ENCODE measurements around the gene TUBA4B. TPM values are rescaled to one million over a fixed set of nuclear protein-coding genes. Genes with fewer than 3 reads are reported as not detected.
A peak's percentile ranks its signal among the peaks of the same experiment; 100 is the strongest.

TUBA4B gene
- total and polyA plus RNA-seq, 2 donors (not counting 3 experiments of a cell fraction or from before 2014, with no cell fraction given), result not detected

GRCh38 chr2:219278655-219279150 lies 25.7 kb downstream of the TUBA4B start:
- DNase-seq (ENCODE audit: low read depth, low spot score), result no peak
- no peak for FAIRE-seq
- ChIA-PET POLR2A (interaction anchor here (0.6 to 1.9 kb wide), 5 partner anchors 24 to 109 kb away, joined by 3 to 6 read pairs (median 3); partner anchors contain the start of genes DNPEP, GLB1L and STK16), CTCF (interaction anchor here (0.6 to 12.6 kb wide), 19 partner anchors 10 to 299 kb away, joined by 3 to 253 read pairs (median 4); partner anchors contain the start of genes ABCB6, ANKZF1, ATG9A and CNPPD1)
- no peaks in the 10 kb centered on the region for H3K9me1 ChIP-seq (replicated peaks; ENCODE audit: control insufficient read depth, extremely low read depth, insufficient read depth, low read length)
- peak overlapping the region in 2 of 3 experiments; percentile 17 to 47 for H3K4me3 ChIP-seq (replicated peaks in 1 of 3; ENCODE audit: insufficient read depth in 1 of 3, low read depth in 1 of 3, low read length in 3 of 3)
- dilution Hi-C loops (cut with MboI; ENCODE audit: extremely low pct_ligation_motif_present, low sequenced_read_pairs) (no loop called here), intact Hi-C loops (cut with micrococcal nuclease) (loop anchor here (1.0 to 5.0 kb wide), 9 partner anchors 16 to 118 kb away; partner anchors contain the start of genes ABCB6, DNPEP, GLB1L and NHEJ1)
- peak overlapping the region; percentile 37 for H3K4me2 ChIP-seq (ENCODE audit: insufficient read depth, low read length)
- H3K27ac ChIP-seq (ENCODE audit: insufficient read depth, low read depth, low read length), result peak overlapping the region; percentile 81
- peaks cover 0 to 9% of the 10 kb centered on the region in 2 experiments for H3K36me3 ChIP-seq (ENCODE audit: control insufficient read depth in 2 of 2, extremely low read depth in 1 of 2, insufficient read depth in 2 of 2, low read length in 2 of 2)
- TSS peak; percentile 83 for BruUV-seq (replicated peaks)
- no peaks in the 10 kb centered on the region for H3K9me3 ChIP-seq (replicated peaks; ENCODE audit: control insufficient read depth, insufficient read depth, low read length)
- no peaks in the 10 kb centered on the region for H3K27me3 ChIP-seq (ENCODE audit: control insufficient read depth in 2 of 2, insufficient read depth in 2 of 2, low read length in 2 of 2)
- H3K79me2 ChIP-seq (ENCODE audit: control insufficient read depth, insufficient read depth, low read length), result no peaks in the 10 kb centered on the region
- H3K9ac ChIP-seq (replicated peaks; ENCODE audit: extremely low read depth, insufficient read depth, low read length), result peak overlapping the region; percentile 60
- peak overlapping the region; percentile 79 for H2AFZ ChIP-seq (ENCODE audit: low read depth, low read length)
- no peaks in the 10 kb centered on the region for H4K20me1 ChIP-seq (replicated peaks; ENCODE audit: control insufficient read depth, extremely low read depth, insufficient read depth, low read length)
- TF ChIP-seq FOS (IDR thresholded peaks at IDR 0.05; ENCODE audit: borderline replicate concordance, insufficient read depth, low read length), result peak; percentile 72
- no peak for TF ChIP-seq JUN (IDR thresholded peaks at IDR 0.05; ENCODE audit: borderline replicate concordance, insufficient read depth, insufficient read length, low read depth)
- TF ChIP-seq CTCF (IDR thresholded peaks at IDR 0.05; ENCODE audit: extremely low read depth in 1 of 2, insufficient read depth in 1 of 2, low read depth in 1 of 2, low read length in 2 of 2), result no peak
- peaks cover 17% of the 10 kb centered on the region for H3K4me1 ChIP-seq (ENCODE audit: control insufficient read depth, extremely low read depth, insufficient read depth, low read length)

Measured in endothelial cell of umbilical vein (primary cell).